AG20443 (cell line): Measurements from ENCODE around the gene CRISPLD2.

Experiments used
- DNase-seq: peaks from one replicate; pipeline ENCODE4 v3.0.0; 2012; ENCODE audit warnings: low spot score, mixed read lengths

CRISPLD2 gene

GRCh38 chr16:84955427-84955826, 135.6 kb downstream of the CRISPLD2 start:
- DNase-seq: no peak

GRCh38 chr16:84957192-84957591, 137.4 kb downstream of the CRISPLD2 start:
- DNase-seq: no peak

DNA sequence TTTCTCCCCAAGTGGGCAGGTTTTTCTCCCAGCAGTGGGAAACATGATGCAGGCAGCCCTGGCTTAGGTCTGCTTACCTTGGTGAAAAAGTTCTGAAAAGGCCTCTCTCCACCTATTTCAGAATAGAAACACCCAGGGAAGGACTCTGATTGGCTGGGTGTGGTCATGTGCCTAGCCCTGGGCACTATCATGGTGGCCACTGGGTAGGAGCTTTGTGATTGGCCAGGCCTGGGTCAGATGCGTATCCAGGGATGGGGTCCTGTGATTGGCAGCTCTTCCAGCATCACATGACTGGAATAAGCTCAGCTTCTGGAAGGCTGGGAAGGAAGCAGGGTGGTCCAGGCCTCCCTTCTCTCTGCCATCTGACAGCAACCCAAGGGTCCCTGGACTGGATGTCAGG, 138.0 kb downstream of the CRISPLD2 start:
- DNase-seq: no peak
